ENCODE results near the gene MCM10.

DNA sequence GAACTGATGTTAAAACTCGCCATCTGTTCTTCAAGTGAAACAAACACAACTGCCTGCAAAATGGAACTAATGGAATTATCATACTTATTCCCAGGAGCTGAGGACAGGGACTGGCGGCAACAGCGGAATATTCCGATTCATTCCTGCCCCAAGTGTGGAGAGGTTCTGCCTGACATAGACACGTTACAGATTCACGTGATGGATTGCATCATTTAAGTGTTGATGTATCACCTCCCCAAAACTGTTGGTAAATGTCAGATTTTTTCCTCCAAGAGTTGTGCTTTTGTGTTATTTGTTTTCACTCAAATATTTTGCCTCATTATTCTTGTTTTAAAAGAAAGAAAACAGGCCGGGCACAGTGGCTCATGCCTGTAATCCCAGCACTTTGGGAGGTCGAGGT lies 24.7 kb upstream of the MCM10 start:
- TF ChIP-seq, protein P1, sequence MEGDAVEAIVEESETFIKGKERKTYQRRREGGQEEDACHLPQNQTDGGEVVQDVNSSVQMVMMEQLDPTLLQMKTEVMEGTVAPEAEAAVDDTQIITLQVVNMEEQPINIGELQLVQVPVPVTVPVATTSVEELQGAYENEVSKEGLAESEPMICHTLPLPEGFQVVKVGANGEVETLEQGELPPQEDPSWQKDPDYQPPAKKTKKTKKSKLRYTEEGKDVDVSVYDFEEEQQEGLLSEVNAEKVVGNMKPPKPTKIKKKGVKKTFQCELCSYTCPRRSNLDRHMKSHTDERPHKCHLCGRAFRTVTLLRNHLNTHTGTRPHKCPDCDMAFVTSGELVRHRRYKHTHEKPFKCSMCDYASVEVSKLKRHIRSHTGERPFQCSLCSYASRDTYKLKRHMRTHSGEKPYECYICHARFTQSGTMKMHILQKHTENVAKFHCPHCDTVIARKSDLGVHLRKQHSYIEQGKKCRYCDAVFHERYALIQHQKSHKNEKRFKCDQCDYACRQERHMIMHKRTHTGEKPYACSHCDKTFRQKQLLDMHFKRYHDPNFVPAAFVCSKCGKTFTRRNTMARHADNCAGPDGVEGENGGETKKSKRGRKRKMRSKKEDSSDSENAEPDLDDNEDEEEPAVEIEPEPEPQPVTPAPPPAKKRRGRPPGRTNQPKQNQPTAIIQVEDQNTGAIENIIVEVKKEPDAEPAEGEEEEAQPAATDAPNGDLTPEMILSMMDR (IDR thresholded peaks at IDR 0.05; ENCODE audit: low read depth, low read length, poor library complexity, severe bottlenecking) = no peak
- TF ChIP-seq EZH2phosphoT487 (IDR thresholded peaks at IDR 0.05; ENCODE audit: borderline replicate concordance, low read length) = no peak
